Adrenal gland (tissue), 12 donors: Measurements from ENCODE around the gene CD34. TPM values are rescaled to one million over a fixed set of nuclear protein-coding genes. Genes with fewer than 3 reads are reported as not detected.

Experiments used
- DNase-seq, 7 donors: peaks; one replicate each; pipeline ENCODE4 v3.0.0-alpha.2; 2019 to 2020
- H3K27ac ChIP-seq, 5 donors: fragments of 200-600 bp; sonication (generic) in 4 of 5; 1 replicate in 3 of 5; 2 replicates in 2 of 5; pipeline versions ENCODE4 v1.5.1 to v1.8.0; 2016 to 2020; ENCODE audit warnings: mild to moderate bottlenecking in 1 of 5
- H3K27me3 ChIP-seq: fragments of 200-600 bp; 2 replicates; pipeline ENCODE4 v1.8.0; 2021
- H3K36me3 ChIP-seq, 2 donors: fragments of 200-600 bp; replicated peaks in 1 of 2; 1 replicate in 1 of 2; 2 replicates in 1 of 2; pipeline versions ENCODE4 v1.5.1 to v1.8.0; 2018 to 2022
- H3K4me1 ChIP-seq, 2 donors: fragments of 200-600 bp; replicated peaks in 1 of 2; 1 replicate in 1 of 2; 2 replicates in 1 of 2; pipeline versions ENCODE4 v1.5.1 to v1.8.0; 2018 to 2021
- H3K4me3 ChIP-seq, 4 donors: fragments of 200-600 bp; sonication (generic) in 3 of 4; one replicate each; pipeline ENCODE4 v1.5.1; 2016 to 2018
- H3K9me3 ChIP-seq, 3 donors: fragments of 200-600 bp; sonication (generic) in 1 of 3; replicated peaks in 1 of 3; 1 replicate in 2 of 3; 2 replicates in 1 of 3; pipeline versions ENCODE4 v1.5.1 to v1.8.0; 2016 to 2021
- POLR2A ChIP-seq, 2 donors: fragments of 450-650 bp; IDR thresholded peaks; one replicate each; pipeline ENCODE4 v1.6.1; 2017; ENCODE audit warnings: antibody characterized with exemption in 2 of 2, mild to moderate bottlenecking in 2 of 2, moderate library complexity in 1 of 2
- WGBS, 4 donors: extraction: QIAGEN DNeasy Blood & Tissue Kit in 2 of 4; methylation state at CpG; one replicate each; pipeline versions ENCODE4 v1.1.5 to v1.1.7; 2013 to 2017; 5-methylcytosine and 5-hydroxymethylcytosine counted together
- intact Hi-C, 2 donors: fragments of 100-400 bp; cut with DNase I; formaldehyde crosslinking; loops; one replicate each; pipeline versions ENCODE4 v1.14.1 to v1.15.0; 2022 to 2023
- polyA plus RNA-seq, 3 donors: library from polyadenylated mRNA; stranded (reverse); fragments of 200-250 nt in 2 of 3; fragments of 350-450 nt in 1 of 3; fragmentation: Illumina TruSeq in 1 of 3; extraction: RNeasy Lipid Tissue Mini Kit (QIAGEN cat#74804) in 1 of 3; gene quantifications; one replicate each; pipeline ENCODE4 v1.2.3, GENCODE V29; 2013 to 2014
- total RNA-seq, 9 donors: library from RNA; depleted of rRNA in 4 of 9; stranded (reverse); fragments of >200 nt in 4 of 9; fragments of 120-200 nt in 1 of 9; fragmentation: NEBNext Ultra II Directional in 1 of 9; extraction: Animal tissue kit (Norgen Biotek cat#: 25700) in 1 of 9; gene quantifications; one replicate each; pipeline versions ENCODE4 v1.1.0 to v1.2.4, GENCODE V29; 2013 to 2023
- TF ChIP-seq, protein P1 (sequence below), 6 experiments: fragments of 450-650 bp in 4 of 6; fragments of 200-600 bp in 2 of 6; sonication (generic) in 1 of 6; IDR thresholded peaks; 1 replicate in 5 of 6; 2 replicates in 1 of 6; pipeline versions ENCODE4 v1.5.1 to v1.8.0; 2016 to 2021; ENCODE audit warnings: antibody characterized with exemption in 6 of 6, mild to moderate bottlenecking in 2 of 6, moderate library complexity in 1 of 6
- donor health status: healthy with polysubstance abuse.
- donor health status: Bipolar disorder and iron deficiency.
- donor health status: DM: yes; HTN: yes; CAD: no.
- donor health status: DM: no; HTN: no; CAD: no.
- donor health status: DM: no; HTN: no; CAD: no.
- donor health status: DM: yes; HTN: yes; CAD: no.

Gene CD34
- total and polyA plus RNA-seq, 12 donors = 9.0 to 48.6 (median 28.1) TPM

DNA sequence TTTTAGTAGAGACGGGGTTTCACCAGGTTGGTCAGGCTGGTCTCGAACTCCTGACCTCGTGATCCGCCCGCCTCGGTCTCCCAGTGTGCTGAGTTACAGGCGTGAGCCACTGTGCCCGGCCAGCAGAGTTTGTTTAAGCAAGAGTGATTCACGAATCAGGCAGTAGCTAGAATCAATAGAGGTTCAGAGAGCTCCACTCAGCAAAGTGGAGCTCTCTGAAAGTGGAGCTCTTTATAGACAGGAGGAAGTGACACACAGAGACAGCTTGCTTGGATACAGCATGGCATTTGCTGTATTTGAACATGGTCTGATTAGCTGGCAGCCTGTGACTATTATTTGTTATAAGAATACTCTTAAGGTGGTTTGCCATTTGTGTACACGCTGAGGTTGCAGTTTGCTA is 27.1 kb upstream of the CD34 start:
- TF ChIP-seq, protein P1, sequence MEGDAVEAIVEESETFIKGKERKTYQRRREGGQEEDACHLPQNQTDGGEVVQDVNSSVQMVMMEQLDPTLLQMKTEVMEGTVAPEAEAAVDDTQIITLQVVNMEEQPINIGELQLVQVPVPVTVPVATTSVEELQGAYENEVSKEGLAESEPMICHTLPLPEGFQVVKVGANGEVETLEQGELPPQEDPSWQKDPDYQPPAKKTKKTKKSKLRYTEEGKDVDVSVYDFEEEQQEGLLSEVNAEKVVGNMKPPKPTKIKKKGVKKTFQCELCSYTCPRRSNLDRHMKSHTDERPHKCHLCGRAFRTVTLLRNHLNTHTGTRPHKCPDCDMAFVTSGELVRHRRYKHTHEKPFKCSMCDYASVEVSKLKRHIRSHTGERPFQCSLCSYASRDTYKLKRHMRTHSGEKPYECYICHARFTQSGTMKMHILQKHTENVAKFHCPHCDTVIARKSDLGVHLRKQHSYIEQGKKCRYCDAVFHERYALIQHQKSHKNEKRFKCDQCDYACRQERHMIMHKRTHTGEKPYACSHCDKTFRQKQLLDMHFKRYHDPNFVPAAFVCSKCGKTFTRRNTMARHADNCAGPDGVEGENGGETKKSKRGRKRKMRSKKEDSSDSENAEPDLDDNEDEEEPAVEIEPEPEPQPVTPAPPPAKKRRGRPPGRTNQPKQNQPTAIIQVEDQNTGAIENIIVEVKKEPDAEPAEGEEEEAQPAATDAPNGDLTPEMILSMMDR (IDR thresholded peaks at IDR 0.05) = no peak
- no peak for TF ChIP-seq POLR2A (IDR thresholded peaks at IDR 0.05)
- no peak for DNase-seq
- WGBS, 4 donors = 75 to 90% (median 83%) methylated on average over 8 to 10 of the region's 10 CpGs
- H3K4me1 ChIP-seq = no peaks in the 10 kb centered on the region
- intact Hi-C loops = no loop called here
- H3K4me3 ChIP-seq = no peak overlapping the region
- H3K27ac ChIP-seq = no peak overlapping the region
- H3K36me3 ChIP-seq = no peaks in the 10 kb centered on the region
- no peaks in the 10 kb centered on the region for H3K27me3 ChIP-seq
- H3K9me3 ChIP-seq = no peaks in the 10 kb centered on the region

DNA sequence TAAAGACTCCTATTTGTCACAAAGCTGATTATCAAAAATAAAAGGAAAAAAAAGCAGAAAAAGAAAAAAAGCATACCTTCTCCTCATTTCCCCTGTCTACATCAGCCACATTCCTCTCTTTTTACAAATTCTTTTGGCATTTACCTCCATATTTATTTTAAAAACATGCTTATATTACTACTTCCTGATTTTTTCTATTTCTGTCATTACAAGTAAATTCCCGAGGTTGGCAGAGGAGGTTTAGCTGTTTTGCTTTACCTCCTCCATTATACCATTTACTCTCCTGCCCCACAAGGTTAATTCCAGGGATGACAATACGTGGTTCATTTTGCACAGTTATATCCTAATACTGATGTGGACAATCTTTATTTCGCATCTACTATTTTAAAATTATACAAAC is 26.3 kb upstream of the CD34 start:
- intact Hi-C loops = no loop called here
- no peaks in the 10 kb centered on the region for H3K9me3 ChIP-seq
- DNase-seq = no peak
- H3K27me3 ChIP-seq = no peaks in the 10 kb centered on the region
- no peaks in the 10 kb centered on the region for H3K4me1 ChIP-seq
- no peak for TF ChIP-seq POLR2A (IDR thresholded peaks at IDR 0.05)
- TF ChIP-seq, protein P1 (IDR thresholded peaks at IDR 0.05) = no peak
- no peak overlapping the region for H3K27ac ChIP-seq
- no peaks in the 10 kb centered on the region for H3K36me3 ChIP-seq
- H3K4me3 ChIP-seq = no peak overlapping the region
- 66 to 79% (median 70%) methylated on average over 3 of the region's 3 CpGs for WGBS, 4 donors

DNA sequence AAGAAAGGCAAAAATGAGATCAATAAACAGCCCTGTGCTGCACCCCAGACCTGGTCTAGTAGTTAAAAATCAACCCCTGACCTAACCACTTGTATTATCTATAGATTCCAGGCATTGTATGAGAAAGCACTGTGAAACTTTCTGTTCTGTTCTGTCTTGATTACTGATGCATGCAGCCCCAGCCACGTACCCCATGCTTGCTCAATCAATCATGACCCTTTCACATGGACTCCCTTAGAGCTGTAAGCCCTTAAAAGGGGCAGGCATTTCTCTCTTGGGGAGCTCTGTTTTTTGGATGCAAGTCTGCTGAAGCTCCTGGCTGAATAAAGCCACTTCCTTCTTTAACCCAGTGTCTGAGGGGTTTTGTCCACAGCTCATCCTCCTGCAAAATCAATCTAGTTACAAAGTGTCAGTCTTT is 24.2 kb upstream of the CD34 start:
- Histone ChIP-seq H3K36me3 (no peaks in the 10 kb centered on the region), H3K4me1 (no peaks in the 10 kb centered on the region), H3K4me3 (no peak overlapping the region), H3K9me3 (no peaks in the 10 kb centered on the region), H3K27ac (no peak overlapping the region), H3K27me3 (no peaks in the 10 kb centered on the region)
- 74 to 91% (median 86%) methylated on average over 1 of the region's 1 CpG for WGBS, 4 donors
- TF ChIP-seq POLR2A (IDR thresholded peaks at IDR 0.05) = no peak
- TF ChIP-seq, protein P1 (IDR thresholded peaks at IDR 0.05) = no peak
- DNase-seq = no peak
- intact Hi-C loops = no loop called here

DNA sequence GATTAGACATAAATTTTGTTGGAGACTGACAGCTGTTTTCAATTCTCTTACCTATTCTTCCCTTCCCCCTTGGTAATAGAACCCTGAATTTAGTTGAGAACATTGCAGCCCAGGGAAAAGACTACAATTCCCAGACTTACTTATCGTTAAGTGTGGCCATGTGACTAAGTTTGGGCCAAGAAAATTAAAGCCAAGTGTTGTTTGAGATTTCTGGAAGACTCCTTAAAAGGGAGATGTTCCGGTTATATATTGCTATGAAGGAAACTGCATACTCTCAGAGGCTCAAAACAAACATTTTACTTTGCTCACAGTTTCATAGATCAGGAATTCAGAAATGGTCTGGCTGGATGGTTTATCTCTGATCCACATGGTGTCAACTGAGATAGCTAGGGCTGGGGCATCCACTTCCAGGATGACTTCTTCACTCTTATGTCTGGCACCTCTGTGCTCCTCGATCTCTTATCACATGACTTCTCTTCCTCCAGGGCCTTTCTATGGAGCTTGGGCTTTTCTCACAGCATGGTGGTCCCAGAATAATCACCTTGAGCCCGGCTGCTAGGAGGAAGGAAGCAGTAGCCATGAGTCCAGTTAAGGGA is 22.4 kb upstream of the CD34 start:
- 73 to 81% (median 76%) methylated on average over 4 of the region's 4 CpGs for WGBS, 4 donors
- no peaks in the 10 kb centered on the region for H3K27me3 ChIP-seq
- H3K36me3 ChIP-seq = no peaks in the 10 kb centered on the region
- H3K27ac ChIP-seq = no peak overlapping the region
- no peak overlapping the region for H3K4me3 ChIP-seq
- no peak for DNase-seq
- H3K4me1 ChIP-seq = no peaks in the 10 kb centered on the region
- intact Hi-C loops = no loop called here
- no peaks in the 10 kb centered on the region for H3K9me3 ChIP-seq
- no peak for TF ChIP-seq POLR2A (IDR thresholded peaks at IDR 0.05)
- TF ChIP-seq, protein P1 (IDR thresholded peaks at IDR 0.05) = no peak
